Loucy (cell line): Measurements from ENCODE around the gene LUZP2.

Experiments used
- H2AFZ ChIP-seq: fragments of 200-600 bp; sonication (generic); 2 replicates; pipeline ENCODE4 v1.6.0; 2016; ENCODE audit warnings: antibody characterized with exemption, mild to moderate bottlenecking, low read length, moderate library complexity
- H3F3A ChIP-seq: fragments of 200-600 bp; 2 replicates; pipeline ENCODE4 v1.6.0; 2016; ENCODE audit warnings: antibody characterized with exemption, low read depth, mild to moderate bottlenecking
- H3K27me3 ChIP-seq: fragments of 200-600 bp; sonication (generic); 2 replicates; pipeline ENCODE4 v1.6.1; 2014; ENCODE audit warnings: low read length, mild to moderate bottlenecking; ENCODE audit not compliant: insufficient read depth, poor library complexity, severe bottlenecking
- H3K36me3 ChIP-seq: fragments of 200-600 bp; sonication (generic); 2 replicates; pipeline ENCODE4 v1.6.1; 2016; ENCODE audit warnings: low read length; ENCODE audit not compliant: insufficient read depth
- H3K4me1 ChIP-seq: fragments of 200-600 bp; sonication (generic); 2 replicates; pipeline ENCODE4 v1.5.1; 2014; ENCODE audit warnings: low read length, mild to moderate bottlenecking; ENCODE audit not compliant: insufficient read depth, poor library complexity, severe bottlenecking
- H3K4me2 ChIP-seq: fragments of 200-600 bp; sonication (generic); 2 replicates; pipeline ENCODE4 v1.6.0; 2014; ENCODE audit warnings: antibody characterized with exemption, low read length, low read depth, mild to moderate bottlenecking; ENCODE audit not compliant: poor library complexity, severe bottlenecking
- H3K4me3 ChIP-seq: fragments of 200-600 bp; sonication (generic); 2 replicates; pipeline ENCODE4 v1.5.1; 2014; ENCODE audit warnings: low read length, mild to moderate bottlenecking, mixed read lengths; ENCODE audit not compliant: poor library complexity, severe bottlenecking
- H3K79me2 ChIP-seq: fragments of 200-600 bp; sonication (generic); 2 replicates; pipeline ENCODE4 v1.6.1; 2014; ENCODE audit warnings: low read length; ENCODE audit not compliant: insufficient read depth
- H3K9ac ChIP-seq: fragments of 200-600 bp; sonication (generic); 2 replicates; pipeline ENCODE4 v1.6.0; 2014; ENCODE audit warnings: mild to moderate bottlenecking, low read depth, low read length, moderate library complexity; ENCODE audit not compliant: poor library complexity, severe bottlenecking
- H3K9me2 ChIP-seq: fragments of 200-600 bp; sonication (generic); replicated peaks from 2 replicates; pipeline ENCODE4 v1.6.1; 2016; ENCODE audit warnings: low read depth, low read length, mixed read lengths
- H3K9me3 ChIP-seq: fragments of 200-600 bp; sonication (generic); 2 replicates; pipeline ENCODE4 v1.6.1; 2014; ENCODE audit warnings: mild to moderate bottlenecking, antibody characterized with exemption, low read length, low read depth; ENCODE audit not compliant: insufficient read depth
- H4K20me1 ChIP-seq: fragments of 200-600 bp; sonication (generic); 2 replicates; pipeline ENCODE4 v1.6.0; 2014; ENCODE audit warnings: antibody characterized with exemption, low read length, mild to moderate bottlenecking; ENCODE audit not compliant: insufficient read depth, poor library complexity, severe bottlenecking
- EZH2phosphoT487 ChIP-seq: fragments of 200-600 bp; IDR thresholded peaks from 2 replicates; pipeline ENCODE4 v1.6.1; 2018; ENCODE audit warnings: antibody characterized with exemption, mild to moderate bottlenecking, moderate library complexity, borderline replicate concordance
- TF ChIP-seq, protein P1 (sequence below): fragments of 200-600 bp; sonication (generic); conservative IDR thresholded peaks from 2 replicates; pipeline ENCODE4 v1.5.1; 2014; ENCODE audit warnings: mild to moderate bottlenecking, antibody characterized with exemption, low read length

LUZP2 gene

DNA sequence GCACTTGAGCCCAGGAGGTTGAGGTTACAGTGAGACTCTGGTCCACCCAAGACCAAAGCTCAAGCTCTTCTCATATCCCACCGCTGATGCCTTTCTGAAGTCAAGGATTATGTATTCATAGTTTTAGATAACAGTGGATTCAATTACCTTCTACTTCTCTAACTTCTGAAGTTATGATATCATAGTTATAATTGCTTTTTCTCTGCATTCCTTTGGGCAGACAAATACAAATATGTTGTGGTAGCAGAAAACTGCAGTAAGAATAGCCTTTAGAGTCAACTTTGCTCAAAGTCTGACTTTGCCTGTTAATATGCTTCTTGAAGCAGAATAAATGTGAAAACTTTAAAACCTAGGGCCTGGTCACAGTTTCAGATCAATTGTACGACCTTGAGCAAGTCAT is 94.4 kb downstream of the LUZP2 start:
- Histone ChIP-seq H3K79me2 (no peaks in the 10 kb centered on the region), H3K27me3 (no peaks in the 10 kb centered on the region), H3K9ac (no peak overlapping the region), H3K4me3 (no peak overlapping the region), H3K36me3 (no peaks in the 10 kb centered on the region), H3F3A (no peaks in the 10 kb centered on the region), H3K9me3 (no peaks in the 10 kb centered on the region), H2AFZ (no peak overlapping the region), H3K4me1 (no peaks in the 10 kb centered on the region), H3K4me2 (no peak overlapping the region), H4K20me1 (no peaks in the 10 kb centered on the region), H3K9me2 (no peaks in the 10 kb centered on the region)
- no peak for TF ChIP-seq EZH2phosphoT487
- TF ChIP-seq, protein P1, sequence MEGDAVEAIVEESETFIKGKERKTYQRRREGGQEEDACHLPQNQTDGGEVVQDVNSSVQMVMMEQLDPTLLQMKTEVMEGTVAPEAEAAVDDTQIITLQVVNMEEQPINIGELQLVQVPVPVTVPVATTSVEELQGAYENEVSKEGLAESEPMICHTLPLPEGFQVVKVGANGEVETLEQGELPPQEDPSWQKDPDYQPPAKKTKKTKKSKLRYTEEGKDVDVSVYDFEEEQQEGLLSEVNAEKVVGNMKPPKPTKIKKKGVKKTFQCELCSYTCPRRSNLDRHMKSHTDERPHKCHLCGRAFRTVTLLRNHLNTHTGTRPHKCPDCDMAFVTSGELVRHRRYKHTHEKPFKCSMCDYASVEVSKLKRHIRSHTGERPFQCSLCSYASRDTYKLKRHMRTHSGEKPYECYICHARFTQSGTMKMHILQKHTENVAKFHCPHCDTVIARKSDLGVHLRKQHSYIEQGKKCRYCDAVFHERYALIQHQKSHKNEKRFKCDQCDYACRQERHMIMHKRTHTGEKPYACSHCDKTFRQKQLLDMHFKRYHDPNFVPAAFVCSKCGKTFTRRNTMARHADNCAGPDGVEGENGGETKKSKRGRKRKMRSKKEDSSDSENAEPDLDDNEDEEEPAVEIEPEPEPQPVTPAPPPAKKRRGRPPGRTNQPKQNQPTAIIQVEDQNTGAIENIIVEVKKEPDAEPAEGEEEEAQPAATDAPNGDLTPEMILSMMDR: no peak

DNA sequence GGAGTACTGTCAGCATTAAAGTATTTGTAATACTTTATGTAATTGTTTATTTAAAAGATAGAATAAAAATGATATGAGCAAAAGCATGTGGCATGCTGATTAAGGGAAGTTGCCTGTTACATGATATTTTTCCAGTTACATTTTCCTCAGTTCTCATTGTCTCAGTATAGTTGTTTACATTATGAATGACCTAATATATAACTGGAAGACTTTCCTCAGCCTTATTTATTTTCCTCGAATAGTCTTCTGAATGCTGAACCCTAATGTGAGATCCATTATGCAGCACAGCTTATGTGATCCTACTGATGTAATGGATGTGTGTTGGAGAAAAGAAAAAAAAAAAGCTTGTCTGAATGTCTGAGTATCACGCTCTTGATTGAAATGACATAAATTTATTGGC is 95.5 kb downstream of the LUZP2 start:
- H3K4me1 ChIP-seq: no peaks in the 10 kb centered on the region
- H4K20me1 ChIP-seq: no peaks in the 10 kb centered on the region
- no peak overlapping the region for H2AFZ ChIP-seq
- no peaks in the 10 kb centered on the region for H3K79me2 ChIP-seq
- no peaks in the 10 kb centered on the region for H3F3A ChIP-seq
- no peaks in the 10 kb centered on the region for H3K9me3 ChIP-seq
- H3K36me3 ChIP-seq: no peaks in the 10 kb centered on the region
- no peaks in the 10 kb centered on the region for H3K9me2 ChIP-seq
- TF ChIP-seq, protein P1: no peak
- TF ChIP-seq EZH2phosphoT487: no peak
- no peak overlapping the region for H3K9ac ChIP-seq
- H3K4me2 ChIP-seq: no peak overlapping the region
- no peak overlapping the region for H3K4me3 ChIP-seq
- H3K27me3 ChIP-seq: no peaks in the 10 kb centered on the region

DNA sequence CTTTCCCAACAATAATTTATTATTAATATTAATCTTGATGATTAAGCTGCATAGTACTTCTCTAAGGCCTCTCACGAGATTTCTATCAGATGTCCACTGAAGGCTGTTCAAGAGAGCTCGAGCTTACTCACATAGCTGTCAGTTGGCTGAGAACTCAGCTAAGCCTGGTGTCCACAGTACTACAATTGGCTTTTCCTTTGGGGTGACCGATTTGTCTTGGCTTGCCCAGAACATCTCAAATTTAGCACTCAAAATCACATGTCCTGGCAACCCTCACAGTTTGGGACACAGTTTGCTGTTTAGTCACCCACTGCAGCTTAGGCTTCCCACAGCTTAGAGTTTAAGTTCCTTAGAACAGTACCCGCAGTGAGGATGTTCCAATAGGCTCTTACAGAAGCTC is 96.5 kb downstream of the LUZP2 start:
- TF ChIP-seq EZH2phosphoT487: no peak
- TF ChIP-seq, protein P1: no peak
- Histone ChIP-seq H3K9ac (no peak overlapping the region), H3K9me2 (no peaks in the 10 kb centered on the region), H3K36me3 (no peaks in the 10 kb centered on the region), H4K20me1 (no peaks in the 10 kb centered on the region), H3K9me3 (no peaks in the 10 kb centered on the region), H2AFZ (no peak overlapping the region), H3F3A (no peaks in the 10 kb centered on the region), H3K4me1 (no peaks in the 10 kb centered on the region), H3K79me2 (no peaks in the 10 kb centered on the region), H3K4me3 (no peak overlapping the region), H3K27me3 (no peaks in the 10 kb centered on the region), H3K4me2 (no peak overlapping the region)
